ENCODE results near the gene GDF10. TPM values are rescaled to one million over a fixed set of nuclear protein-coding genes. Genes with fewer than 3 reads are reported as not detected.

Gene GDF10
- total and polyA plus RNA-seq, 2 donors (not counting 3 experiments of a cell fraction or from before 2014, with no cell fraction given): not detected

GRCh38 chr10:47289921-47290320 is 10.1 kb upstream of the GDF10 start:
- Histone ChIP-seq H2AFZ (ENCODE audit: low read depth, low read length) (no peak overlapping the region), H4K20me1 (replicated peaks; ENCODE audit: control insufficient read depth, extremely low read depth, insufficient read depth, low read length) (no peaks in the 10 kb centered on the region), H3K27me3 (ENCODE audit: control insufficient read depth in 2 of 2, insufficient read depth in 2 of 2, low read length in 2 of 2) (peaks cover 0 to under 1% of the 10 kb centered on the region in 2 experiments), H3K36me3 (ENCODE audit: control insufficient read depth in 2 of 2, extremely low read depth in 1 of 2, insufficient read depth in 2 of 2, low read length in 2 of 2) (no peaks in the 10 kb centered on the region), H3K9me3 (replicated peaks; ENCODE audit: control insufficient read depth, insufficient read depth, low read length) (no peaks in the 10 kb centered on the region), H3K4me1 (ENCODE audit: control insufficient read depth, extremely low read depth, insufficient read depth, low read length) (no peaks in the 10 kb centered on the region), H3K9me1 (replicated peaks; ENCODE audit: control insufficient read depth, extremely low read depth, insufficient read depth, low read length) (no peaks in the 10 kb centered on the region), H3K9ac (replicated peaks; ENCODE audit: extremely low read depth, insufficient read depth, low read length) (no peak overlapping the region), H3K4me3 (replicated peaks in 1 of 3; ENCODE audit: insufficient read depth in 1 of 3, low read depth in 1 of 3, low read length in 3 of 3) (no peak overlapping the region), H3K4me2 (ENCODE audit: insufficient read depth, low read length) (no peak overlapping the region), H3K79me2 (ENCODE audit: control insufficient read depth, insufficient read depth, low read length) (no peaks in the 10 kb centered on the region), H3K27ac (ENCODE audit: insufficient read depth, low read depth, low read length) (no peak overlapping the region)
- TF ChIP-seq CTCF (IDR thresholded peaks at IDR 0.05; ENCODE audit: extremely low read depth in 1 of 2, insufficient read depth in 1 of 2, low read depth in 1 of 2, low read length in 2 of 2) (no peak), POLR2AphosphoS5 (IDR thresholded peaks at IDR 0.05; ENCODE audit: insufficient read depth, low read depth, low read length) (no peak), JUN (IDR thresholded peaks at IDR 0.05; ENCODE audit: borderline replicate concordance, insufficient read depth, insufficient read length, low read depth) (no peak), EZH2 (IDR thresholded peaks at IDR 0.05; ENCODE audit: borderline replicate concordance, low read depth, low read length, severe bottlenecking) (no peak), MYC (IDR thresholded peaks at IDR 0.05; ENCODE audit: low read depth, low read length) (no peak), MAX (IDR thresholded peaks at IDR 0.05; ENCODE audit: insufficient read depth, insufficient read length) (no peak), POLR2A (IDR thresholded peaks at IDR 0.05; ENCODE audit: low read depth, low read length) (no peak), FOS (IDR thresholded peaks at IDR 0.05; ENCODE audit: borderline replicate concordance, insufficient read depth, low read length) (no peak)
- ChIA-PET CTCF (no interaction called here), POLR2A (no interaction called here)
- intact Hi-C loops (cut with micrococcal nuclease) (no loop called here), dilution Hi-C loops (cut with MboI; ENCODE audit: extremely low pct_ligation_motif_present, low sequenced_read_pairs) (no loop called here)
- no TSS peak for BruUV-seq (replicated peaks)
- DNase-seq (ENCODE audit: low read depth, low spot score) (no peak), FAIRE-seq (no peak)
